Measurements from ENCODE around the gene REXO5.

GRCh38 chr16:20818929-20819585, 12.7 kb downstream of the REXO5 start:
- no peak for TF ChIP-seq CTCF (IDR thresholded peaks at IDR 0.05; ENCODE audit: extremely low read depth in 1 of 2, insufficient read depth in 1 of 2, low read depth in 1 of 2, low read length in 2 of 2)
- TF ChIP-seq POLR2A (IDR thresholded peaks at IDR 0.05; ENCODE audit: low read depth, low read length): no peak
- no peak for TF ChIP-seq MAX (IDR thresholded peaks at IDR 0.05; ENCODE audit: insufficient read depth, insufficient read length)
- TF ChIP-seq JUN (IDR thresholded peaks at IDR 0.05; ENCODE audit: borderline replicate concordance, insufficient read depth, insufficient read length, low read depth): no peak
- no peak for TF ChIP-seq FOS (IDR thresholded peaks at IDR 0.05; ENCODE audit: borderline replicate concordance, insufficient read depth, low read length)

Data from endothelial cell of umbilical vein (primary cell).